Renal cortex interstitium (tissue), 11 donors: Measurements from ENCODE around the gene MRPL52. TPM values are rescaled to one million over a fixed set of nuclear protein-coding genes. Genes with fewer than 3 reads are reported as not detected.
"Not testable (repeated sequence)": the region's sequence is repeated elsewhere in the genome, so short reads cannot be mapped to it uniquely, and the experiment has no call there.

Source experiments
- DNase-seq, 11 donors: peaks; one replicate each; pipeline ENCODE4 v3.0.0-alpha.2; 2013; ENCODE audit warnings: low read depth in 9 of 11, low spot score in 4 of 11; ENCODE audit errors: extremely low read depth in 1 of 11
- polyA plus RNA-seq, 3 donors: library from polyadenylated mRNA; unstranded; fragments of 120-200 nt; gene quantifications; one replicate each; pipeline ENCODE4 v1.2.1, GENCODE V29; 2013; ENCODE audit not compliant: insufficient read length in 3 of 3

Gene MRPL52
- polyA plus RNA-seq, 3 donors = 76.1 to 108 (median 97.7) TPM

DNA sequence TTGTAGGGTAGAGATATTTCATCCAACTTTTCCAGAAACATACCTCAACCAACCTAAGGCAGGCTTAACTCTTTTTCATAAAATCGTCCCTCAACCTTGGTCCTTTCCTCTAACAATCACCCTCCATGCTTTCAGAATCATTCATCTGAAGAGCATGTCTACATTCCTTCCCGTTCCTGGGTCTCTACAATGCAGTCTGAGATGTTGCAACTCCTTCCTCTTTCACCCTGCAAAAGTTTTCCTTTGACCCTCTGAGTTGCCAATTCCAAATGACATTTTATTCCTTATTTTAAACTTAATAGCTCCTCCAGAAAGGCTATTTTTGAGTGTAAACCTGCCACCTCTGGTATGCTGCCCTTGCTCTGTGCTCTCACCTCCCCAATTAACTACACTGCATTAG is 31.2 kb upstream of the MRPL52 start:
- DNase-seq = no peak

DNA sequence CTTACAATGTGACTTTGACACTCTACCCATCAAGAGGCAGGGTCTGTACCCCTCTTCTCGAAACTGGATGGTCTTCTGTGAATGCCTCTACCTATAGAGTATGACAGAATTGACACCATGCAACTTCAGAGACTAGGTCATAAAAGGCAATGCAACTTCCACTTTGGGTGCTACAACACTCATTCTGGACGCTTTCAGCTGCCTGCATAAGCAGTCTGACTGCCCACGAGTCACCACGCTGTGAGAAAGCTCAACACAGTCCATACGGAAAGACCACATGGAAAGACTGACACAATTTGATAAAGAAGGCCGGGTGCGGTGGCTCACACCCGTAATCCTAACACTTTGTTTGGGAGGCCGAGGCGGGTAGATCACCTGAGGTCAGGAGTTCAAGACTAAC is 29.3 kb upstream of the MRPL52 start:
- no peak for DNase-seq

DNA sequence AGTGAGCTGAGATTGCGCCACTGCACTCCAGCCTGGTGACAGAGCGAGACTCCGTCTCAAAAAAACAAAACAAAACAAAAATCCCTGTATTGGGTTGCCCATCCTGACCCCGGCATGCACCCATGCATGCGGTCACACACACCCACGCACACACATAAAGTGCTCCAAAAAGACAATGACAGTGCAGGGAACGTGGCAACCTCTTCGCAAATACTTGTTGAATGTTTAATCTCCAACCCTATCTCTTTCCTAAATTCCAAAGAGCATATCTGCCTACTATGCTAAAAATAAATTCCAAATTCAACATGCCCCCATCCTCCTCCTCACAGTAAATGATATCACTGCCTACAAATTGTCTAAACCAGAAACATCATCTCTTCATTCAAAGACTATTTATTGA is 28.0 kb upstream of the MRPL52 start:
- DNase-seq = no peak

DNA sequence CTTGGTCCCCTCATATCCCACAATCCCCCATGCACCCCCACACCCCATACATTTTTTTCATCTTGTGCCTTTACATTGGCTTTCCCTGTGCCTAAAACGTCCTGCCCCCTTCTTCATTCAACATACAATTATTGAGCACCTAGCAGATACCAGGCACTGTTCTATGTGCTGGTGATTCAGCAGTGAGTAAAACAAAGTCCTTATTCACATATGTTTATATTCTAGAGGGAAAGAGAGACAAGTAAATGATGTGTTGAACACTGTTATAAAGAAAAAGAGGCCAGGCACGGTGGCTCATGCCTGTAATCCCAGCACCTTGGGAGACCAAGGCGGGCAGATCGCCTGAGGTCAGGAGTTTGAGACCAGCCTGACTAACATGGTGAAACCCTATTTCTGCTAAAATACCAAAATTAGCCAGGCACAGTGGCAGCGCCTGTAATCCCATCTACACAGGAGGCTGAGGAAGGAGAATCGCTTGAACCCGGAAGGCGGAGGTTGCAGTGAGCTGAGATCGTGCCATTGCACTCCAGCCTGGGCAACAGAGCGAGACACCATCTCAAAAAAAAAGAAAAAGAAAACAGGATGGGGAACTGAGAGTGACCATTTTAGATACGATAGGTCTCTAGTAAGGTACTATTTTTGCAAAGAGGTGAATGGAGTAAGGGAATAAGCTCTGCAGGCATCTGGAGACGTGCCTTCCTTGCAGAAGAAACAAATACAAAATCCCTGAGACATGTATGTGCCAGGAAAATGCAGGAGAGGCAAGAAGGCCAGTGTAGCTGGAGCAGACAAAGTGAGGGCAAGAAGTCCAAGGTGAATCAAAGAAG is 26.6 kb upstream of the MRPL52 start:
- DNase-seq = no peak

DNA sequence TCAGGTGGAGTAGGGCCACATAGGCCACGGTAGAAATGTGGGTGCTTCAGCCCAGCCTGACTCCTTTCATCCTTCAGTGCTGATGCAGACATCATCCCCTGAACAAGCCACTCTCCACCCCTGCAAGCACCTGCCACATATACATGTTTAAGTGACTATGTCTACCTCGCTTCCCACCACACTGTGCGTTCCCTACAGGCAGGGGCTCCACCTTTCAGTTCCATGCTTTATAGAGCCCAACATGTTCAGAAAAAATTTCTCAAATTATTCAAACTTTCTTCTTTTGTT is 26.1 kb upstream of the MRPL52 start:
- DNase-seq = no peak

DNA sequence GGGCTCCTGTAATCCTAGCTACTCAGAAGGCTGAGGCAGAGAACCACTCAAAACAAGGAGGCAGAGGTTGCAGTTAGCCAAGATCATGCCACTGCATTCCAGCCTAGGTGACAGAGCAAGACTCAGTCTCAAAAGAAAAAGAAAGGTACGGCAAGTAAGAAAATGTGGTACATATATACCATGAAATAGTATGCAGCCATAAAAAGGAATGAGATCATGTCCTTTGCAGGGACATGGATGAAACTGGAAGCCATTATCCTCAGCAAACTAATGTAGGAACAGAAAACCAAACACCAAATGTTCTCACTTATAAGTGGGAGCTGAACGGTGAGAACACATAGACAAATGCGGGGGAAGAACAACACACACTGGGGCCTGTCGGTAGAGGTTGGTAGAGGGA is 24.5 kb upstream of the MRPL52 start:
- DNase-seq = not testable (repeated sequence)

DNA sequence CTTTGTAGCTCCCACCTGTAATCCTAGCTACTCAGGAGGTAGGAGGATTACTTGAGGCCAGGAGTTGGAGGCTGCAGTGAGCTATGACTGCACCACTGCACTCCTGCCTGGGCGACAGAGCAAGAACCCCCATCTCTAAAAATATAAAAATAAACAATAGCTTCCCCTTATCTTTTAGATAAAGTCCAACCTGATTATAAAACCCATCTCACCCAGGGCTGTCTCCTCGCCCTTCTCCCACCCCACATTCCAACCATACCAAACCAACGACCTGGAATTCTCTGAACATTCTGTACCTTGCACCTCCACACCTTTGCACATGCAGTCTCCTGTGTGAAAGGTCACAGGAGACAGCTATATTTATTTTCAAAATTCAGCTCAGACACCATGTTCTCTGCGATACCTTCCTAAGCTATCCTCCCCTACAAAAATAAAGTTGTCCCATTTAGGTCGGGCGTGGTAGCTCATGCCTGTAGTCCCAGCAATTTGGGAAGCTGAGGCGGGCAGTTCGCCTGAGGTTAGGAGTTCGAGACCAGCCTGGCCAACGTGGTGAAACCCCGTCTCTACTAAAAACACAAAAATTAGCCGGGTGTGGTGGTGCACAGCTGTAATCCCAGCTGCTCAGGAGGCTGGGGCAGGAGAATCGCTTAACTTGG is 22.1 kb upstream of the MRPL52 start:
- no peak for DNase-seq

DNA sequence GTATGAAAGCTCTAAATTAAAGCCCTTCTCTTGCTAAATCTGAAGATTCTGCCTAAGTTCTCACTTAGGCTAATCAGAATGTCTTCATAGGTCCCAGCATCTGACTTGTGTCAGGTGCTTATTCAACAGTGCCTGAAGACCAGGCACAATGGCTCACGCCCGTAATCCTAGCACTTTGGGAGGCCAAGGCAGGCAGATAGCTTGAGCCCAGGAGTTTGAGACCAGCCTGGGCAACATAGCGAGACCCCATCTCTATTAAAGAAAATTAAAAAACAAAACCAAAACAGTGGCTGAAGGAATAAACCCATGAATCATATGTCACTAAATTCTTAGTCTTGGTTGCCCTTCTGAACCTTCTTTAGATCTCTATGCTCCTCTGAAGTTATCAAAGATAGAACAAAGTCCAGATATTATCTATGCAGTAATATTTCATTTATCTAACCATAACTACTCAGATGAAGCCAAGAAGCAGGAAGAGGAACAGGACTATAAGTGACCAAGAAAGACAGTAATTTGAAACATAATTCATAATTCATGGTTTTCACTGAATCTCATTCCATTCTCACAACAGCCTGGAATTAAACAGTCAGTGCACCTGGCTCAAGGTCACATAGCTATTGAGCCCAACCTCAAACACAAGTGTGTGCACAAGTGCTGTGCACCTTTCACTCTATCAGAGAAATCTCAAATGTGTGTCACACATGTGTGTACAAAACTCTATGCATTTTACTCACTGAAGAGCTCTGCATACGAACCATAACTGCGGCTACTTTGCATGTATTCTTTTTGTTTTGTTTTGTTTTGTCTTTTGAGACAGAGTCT is 21.1 kb upstream of the MRPL52 start:
- DNase-seq = no peak

DNA sequence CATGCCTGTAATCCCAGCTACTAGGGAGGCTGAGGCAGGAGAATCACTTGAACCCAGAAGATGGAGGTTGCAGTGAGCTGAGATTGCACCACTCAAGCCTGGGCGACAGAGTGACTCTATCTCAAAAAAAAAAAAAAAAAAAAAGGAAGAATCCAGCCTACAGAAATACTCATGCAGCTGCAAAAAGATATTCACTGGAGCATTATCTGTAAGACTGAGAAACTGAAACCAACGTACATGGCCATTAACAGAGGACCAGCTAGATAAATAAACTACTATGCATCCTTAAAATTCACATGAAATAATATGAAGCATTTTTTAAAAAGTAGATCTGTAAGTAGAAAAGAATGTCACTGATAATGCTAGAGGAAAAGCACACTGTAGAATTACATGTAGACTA is 18.0 kb upstream of the MRPL52 start:
- no peak for DNase-seq

DNA sequence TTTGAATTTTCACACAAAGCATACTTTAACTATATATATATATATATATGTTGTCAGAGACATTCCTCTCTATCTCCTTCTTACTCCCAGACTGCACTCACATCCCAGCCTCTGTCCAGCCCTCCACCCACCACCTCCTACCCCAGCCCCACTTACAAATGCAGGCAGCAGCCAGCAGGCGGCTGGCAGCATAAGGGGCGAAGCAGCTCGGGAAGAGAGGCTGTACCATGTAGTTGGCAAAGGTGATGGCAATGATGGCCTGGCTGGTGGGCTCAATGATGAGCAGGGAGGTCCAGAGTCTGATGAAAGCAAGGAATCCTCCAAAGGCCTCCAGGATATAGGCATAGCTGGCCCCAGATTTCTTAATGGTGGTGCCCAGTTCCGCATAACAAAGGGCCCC is 16.9 kb upstream of the MRPL52 start:
- no peak for DNase-seq

DNA sequence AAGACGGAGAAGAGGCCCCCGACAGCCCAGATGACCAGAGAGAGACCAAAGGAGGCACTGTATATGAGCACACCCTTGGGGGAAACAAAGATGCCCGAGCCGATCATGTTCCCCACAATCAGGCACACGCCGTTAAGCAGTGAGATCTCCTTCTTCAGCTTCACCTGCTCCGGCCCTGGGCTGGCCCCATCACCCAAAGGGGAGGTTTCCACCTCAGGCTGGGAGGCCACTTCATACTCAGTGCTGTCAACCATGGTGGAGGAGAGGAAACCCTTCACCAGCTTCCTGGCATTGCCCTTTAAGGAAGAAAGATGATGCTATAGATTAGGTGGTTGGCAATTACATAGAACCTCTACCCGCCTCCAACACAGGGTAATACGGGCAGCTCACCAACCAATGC is 16.5 kb upstream of the MRPL52 start:
- no peak for DNase-seq

DNA sequence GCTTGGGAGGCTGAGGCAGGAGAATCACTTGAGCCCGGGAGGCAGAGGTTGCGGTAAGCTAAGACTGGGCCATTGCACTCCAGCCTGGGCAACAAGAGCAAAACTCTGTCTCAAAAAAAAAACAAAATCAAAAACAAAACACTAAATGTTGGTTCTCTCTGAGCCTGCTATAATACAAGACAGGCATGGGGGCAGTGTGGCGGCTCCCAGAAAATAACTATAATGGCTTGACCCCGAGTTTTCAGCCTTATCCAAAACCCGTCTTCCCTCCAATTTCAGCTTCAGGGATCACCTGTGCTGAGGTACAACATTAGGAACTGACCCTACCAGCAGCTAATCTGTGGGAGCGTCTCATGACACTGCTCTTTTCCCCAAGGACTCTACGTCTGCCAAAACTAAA is 15.3 kb upstream of the MRPL52 start:
- no peak for DNase-seq

DNA sequence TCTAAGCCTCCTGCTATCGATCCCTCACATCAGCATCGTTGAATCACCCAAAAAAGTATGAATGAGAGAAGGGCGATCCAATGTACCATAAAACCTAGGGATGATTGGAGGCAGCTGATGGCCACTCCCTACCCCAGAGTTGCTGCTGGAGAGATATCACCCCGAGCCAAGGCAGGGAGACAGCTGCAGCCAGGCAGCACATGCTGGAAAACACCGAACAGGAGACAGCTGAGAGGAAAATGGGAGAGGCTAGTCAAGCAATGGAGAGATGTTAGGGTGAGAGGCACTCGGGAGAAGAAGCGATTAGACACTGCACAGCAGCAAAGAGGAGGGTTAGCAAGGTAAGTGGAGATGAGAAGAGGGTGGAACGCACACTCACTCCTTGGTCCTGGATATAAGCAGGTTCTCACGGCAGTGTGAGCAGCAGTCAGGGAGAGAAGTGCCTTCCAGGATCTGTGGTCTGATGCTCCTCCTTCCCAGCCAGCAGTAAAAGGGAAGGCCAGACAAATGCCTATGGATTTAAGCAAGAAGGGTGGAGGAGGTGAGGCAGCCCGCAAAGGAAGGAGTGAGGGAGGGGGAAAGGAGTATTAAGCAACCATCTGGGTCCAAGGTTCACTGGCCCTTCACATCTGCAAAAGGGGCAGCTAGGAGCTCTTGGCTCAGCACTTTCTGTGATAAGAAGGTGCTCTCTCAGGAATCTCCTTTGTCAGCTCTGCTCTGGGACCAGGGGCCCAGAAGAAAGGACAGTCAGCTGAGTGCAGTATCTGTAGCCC is 14.6 kb upstream of the MRPL52 start, which contains the start of gene SLC7A7:
SLC7A7 (minus strand) TSS at position 495 of the 773 bp plus-strand sequence. CDS start 2,037 bp downstream, outside the sequence.
- DNase-seq = no peak

DNA sequence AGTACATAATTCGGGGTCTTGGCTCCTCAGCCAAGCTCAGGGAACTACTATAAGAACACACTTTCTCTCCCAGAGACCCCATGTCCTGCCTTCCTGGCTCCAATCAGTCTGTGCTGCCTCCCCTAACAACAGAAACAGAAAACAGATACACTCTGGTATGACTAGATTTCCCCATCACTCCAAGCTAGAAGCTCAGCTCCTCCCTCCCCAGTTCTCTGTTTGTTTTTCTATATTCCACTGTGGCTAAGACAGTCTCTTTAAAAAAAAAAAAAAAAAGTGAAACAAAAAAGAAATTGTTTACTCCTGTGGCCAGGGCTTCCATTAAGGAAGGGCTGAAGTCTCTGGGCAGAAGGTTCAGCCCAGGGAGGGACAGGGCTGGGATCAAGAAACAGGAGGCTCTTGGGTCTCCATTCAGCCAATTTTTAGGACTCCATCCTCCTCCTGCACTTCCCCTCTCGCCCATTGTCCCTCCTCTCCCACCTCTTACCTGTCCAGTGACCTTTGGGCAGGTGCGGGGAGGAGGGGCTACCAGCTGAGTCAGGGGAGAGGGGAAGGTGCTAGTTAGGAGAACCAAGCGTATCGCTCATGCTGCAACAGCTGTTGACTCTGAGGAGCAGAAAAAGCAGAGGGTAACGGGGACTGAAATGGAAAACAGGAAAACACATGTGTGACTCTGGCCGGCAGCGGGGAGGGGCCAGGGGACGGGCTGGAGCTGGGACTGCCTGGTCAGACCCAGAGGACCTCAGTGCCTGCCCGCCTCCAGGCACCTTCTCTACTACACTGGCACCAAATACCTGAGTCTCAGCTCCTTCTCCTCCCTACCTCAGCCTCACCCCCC is 10.3 kb upstream of the MRPL52 start:
- no peak for DNase-seq

DNA sequence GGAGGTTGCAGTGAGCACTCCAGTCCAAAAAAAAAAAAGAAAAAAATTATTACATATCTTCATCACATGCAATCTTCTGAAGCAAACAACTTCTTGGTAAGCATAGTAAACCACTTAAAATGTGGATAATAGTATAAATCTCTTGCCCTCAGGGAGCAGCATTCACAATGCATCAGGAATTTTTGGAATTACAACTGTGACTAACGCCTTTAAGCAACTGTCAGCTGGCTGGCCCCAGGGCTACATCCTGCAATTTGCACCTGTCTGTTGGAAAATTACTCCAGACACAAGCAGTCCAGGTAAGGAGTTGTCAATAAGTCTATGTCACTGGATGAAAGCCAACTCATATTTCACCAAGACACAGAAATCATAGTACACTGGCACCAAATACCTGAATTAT is 9.0 kb upstream of the MRPL52 start:
- DNase-seq = no peak

DNA sequence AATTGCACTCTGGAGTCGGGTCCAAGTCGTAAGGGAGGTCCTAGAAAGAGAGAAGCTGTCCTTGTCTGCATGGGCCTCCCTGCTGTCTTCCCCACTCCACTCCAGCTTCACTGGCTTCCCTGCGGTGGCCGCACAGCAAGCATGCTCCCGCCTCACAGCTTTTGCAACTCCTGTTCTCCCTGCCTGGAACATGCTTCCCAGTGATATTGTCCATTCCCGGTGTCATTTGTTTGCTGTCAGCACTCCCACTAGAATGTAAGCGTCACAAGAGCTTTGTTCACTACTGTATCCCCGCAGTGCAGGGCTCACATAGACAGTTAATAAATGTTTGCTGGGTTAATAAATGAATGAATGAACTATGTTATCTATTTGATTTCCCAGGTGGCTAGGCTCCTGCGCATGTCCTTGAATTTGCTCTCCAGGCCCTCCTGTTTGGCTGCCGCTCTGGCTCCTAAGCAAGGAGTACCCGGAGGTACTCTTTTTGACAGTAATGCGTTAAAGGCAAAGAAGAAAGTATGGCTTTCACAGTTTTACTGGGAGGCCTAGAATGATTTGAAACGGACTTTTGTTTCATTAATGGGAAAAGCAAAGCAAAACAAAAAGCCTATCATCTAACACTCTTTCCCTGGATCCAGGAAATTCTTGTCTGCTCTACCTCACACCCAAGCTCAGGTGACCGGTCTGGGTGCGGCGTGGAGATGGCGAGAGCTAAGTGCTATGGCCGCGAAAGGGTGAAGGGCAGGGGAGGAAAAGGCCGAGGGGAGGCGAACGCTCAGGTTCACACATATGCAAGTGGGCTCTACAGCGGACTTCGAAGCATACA is 8.3 kb upstream of the MRPL52 start:
- no peak for DNase-seq

DNA sequence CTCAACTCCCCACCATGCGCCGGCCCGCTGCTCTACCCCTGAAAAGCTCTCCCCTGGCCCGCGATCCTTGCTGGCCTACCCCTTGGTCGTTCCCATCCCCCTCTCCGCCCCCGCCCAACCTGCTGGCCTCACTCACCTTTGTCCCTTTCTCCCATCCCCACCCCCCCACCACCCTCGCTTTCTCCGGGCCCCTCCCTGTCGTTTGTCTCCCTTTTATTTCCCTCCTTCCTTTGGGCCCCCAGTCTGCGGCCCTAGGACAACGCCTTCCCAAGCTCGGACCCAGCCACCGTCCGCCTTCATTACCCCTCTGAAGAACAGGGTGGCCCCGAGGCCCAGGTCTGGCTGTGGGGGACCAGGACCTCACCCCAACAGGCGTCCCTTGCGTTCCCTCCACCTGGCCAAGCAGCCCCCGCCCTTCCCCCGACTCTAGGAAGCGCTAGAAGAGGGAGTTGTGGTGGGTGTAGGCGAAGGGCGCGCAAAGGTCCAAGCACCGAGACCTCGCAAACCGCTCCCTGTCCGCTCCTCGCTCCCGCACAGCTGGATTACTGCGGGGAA is 7.6 kb upstream of the MRPL52 start:
- no peak for DNase-seq
